Tibial artery (tissue), 4 donors: ENCODE data around the gene NNAT.

Experiments used
- DNase-seq, 2 donors: peaks; one replicate each; pipeline ENCODE4 v3.0.0-alpha.2; 2019
- H3K27ac ChIP-seq, 2 donors: fragments of 200-600 bp; sonication (generic) in 1 of 2; 1 replicate in 1 of 2; 2 replicates in 1 of 2; pipeline ENCODE4 v1.5.1; 2018 to 2019; ENCODE audit warnings: mild to moderate bottlenecking in 1 of 2
- H3K27me3 ChIP-seq, 2 donors: fragments of 200-600 bp; sonication (generic) in 1 of 2; one replicate each; pipeline versions ENCODE4 v1.5.1 to v1.6.0; 2016 to 2019
- H3K36me3 ChIP-seq, 3 donors: fragments of 200-600 bp; sonication (generic) in 2 of 3; one replicate each; pipeline ENCODE4 v1.5.1; 2016 to 2019; ENCODE audit warnings: mild to moderate bottlenecking in 2 of 3
- H3K4me1 ChIP-seq, 4 donors: fragments of 200-600 bp; sonication (generic) in 2 of 4; 1 replicate in 3 of 4; 2 replicates in 1 of 4; pipeline ENCODE4 v1.5.1; 2016 to 2019
- H3K4me3 ChIP-seq, 2 donors: fragments of 200-600 bp; sonication (generic) in 1 of 2; 1 replicate in 1 of 2; 2 replicates in 1 of 2; pipeline ENCODE4 v1.5.1; 2018 to 2019; ENCODE audit warnings: mild to moderate bottlenecking in 2 of 2
- H3K9me3 ChIP-seq, 3 donors: fragments of 200-600 bp; sonication (generic) in 1 of 3; one replicate each; pipeline ENCODE4 v1.5.1; 2016 to 2019
- intact Hi-C: fragments of 100-400 bp; cut with DNase I; formaldehyde crosslinking; loops from one replicate; pipeline ENCODE4 v1.15.0; 2023; ENCODE audit warnings: low total_unique reads
- TF ChIP-seq, protein P1 (sequence below), 2 experiments: fragments of 200-600 bp in 1 of 2; fragments of 450-650 bp in 1 of 2; IDR thresholded peaks; one replicate each; pipeline ENCODE4 v1.5.1; 2017 to 2019; ENCODE audit warnings: antibody characterized with exemption in 2 of 2, mild to moderate bottlenecking in 1 of 2, moderate library complexity in 1 of 2

The NNAT gene

GRCh38 chr20:37494796-37495195 is 26.3 kb upstream of the NNAT start:
- no peak for DNase-seq
- intact Hi-C loops, result no loop called here

GRCh38 chr20:37498066-37498665 is 22.9 kb upstream of the NNAT start:
- H3K9me3 ChIP-seq, result no peaks in the 10 kb centered on the region
- no peak overlapping the region for H3K27ac ChIP-seq
- DNase-seq, result no peak
- TF ChIP-seq, protein P1, sequence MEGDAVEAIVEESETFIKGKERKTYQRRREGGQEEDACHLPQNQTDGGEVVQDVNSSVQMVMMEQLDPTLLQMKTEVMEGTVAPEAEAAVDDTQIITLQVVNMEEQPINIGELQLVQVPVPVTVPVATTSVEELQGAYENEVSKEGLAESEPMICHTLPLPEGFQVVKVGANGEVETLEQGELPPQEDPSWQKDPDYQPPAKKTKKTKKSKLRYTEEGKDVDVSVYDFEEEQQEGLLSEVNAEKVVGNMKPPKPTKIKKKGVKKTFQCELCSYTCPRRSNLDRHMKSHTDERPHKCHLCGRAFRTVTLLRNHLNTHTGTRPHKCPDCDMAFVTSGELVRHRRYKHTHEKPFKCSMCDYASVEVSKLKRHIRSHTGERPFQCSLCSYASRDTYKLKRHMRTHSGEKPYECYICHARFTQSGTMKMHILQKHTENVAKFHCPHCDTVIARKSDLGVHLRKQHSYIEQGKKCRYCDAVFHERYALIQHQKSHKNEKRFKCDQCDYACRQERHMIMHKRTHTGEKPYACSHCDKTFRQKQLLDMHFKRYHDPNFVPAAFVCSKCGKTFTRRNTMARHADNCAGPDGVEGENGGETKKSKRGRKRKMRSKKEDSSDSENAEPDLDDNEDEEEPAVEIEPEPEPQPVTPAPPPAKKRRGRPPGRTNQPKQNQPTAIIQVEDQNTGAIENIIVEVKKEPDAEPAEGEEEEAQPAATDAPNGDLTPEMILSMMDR (IDR thresholded peaks at IDR 0.05), result no peak
- no peaks in the 10 kb centered on the region for H3K27me3 ChIP-seq
- H3K4me3 ChIP-seq, result no peak overlapping the region
- peaks cover 0 to 5% (median 3%) of the 10 kb centered on the region in 3 donors for H3K36me3 ChIP-seq
- intact Hi-C loops, result no loop called here
- no peaks in the 10 kb centered on the region for H3K4me1 ChIP-seq

More at GRCh38 chr20:37494796-37495195, 26.3 kb upstream of the NNAT start:
- Histone ChIP-seq H3K27me3 (peaks cover 0 to 3% of the 10 kb centered on the region in 2 donors), H3K36me3 (peaks cover 0 to 5% (median 3%) of the 10 kb centered on the region in 3 donors), H3K9me3 (no peaks in the 10 kb centered on the region), H3K27ac (no peak overlapping the region), H3K4me3 (no peak overlapping the region), H3K4me1 (no peaks in the 10 kb centered on the region)
- TF ChIP-seq, protein P1 (IDR thresholded peaks at IDR 0.05), result no peak

DNA sequence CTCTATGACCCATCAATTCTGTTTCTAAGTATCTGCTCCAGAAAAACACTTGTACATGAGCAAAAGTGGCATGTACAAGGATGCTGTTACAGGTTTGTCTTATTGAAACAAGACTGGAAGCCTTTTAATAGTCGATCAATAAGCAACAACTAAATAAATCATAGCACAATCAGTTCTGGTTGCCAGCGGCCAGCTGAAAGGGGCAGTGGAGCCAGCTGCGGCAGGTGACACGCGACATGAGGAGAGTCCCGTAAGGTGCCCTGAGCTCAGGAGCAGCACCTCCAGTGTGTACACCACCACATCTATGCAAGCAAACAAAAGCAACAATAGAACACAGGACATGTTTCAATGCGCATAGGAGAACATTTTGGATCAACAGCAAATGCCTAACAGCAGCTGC is 20.7 kb upstream of the NNAT start:
- no peaks in the 10 kb centered on the region for H3K9me3 ChIP-seq
- no peaks in the 10 kb centered on the region for H3K4me1 ChIP-seq
- TF ChIP-seq, protein P1 (IDR thresholded peaks at IDR 0.05), result no peak
- intact Hi-C loops, result no loop called here
- no peak overlapping the region for H3K27ac ChIP-seq
- H3K27me3 ChIP-seq, result no peaks in the 10 kb centered on the region
- no peak for DNase-seq
- no peak overlapping the region for H3K4me3 ChIP-seq
- peaks cover 0 to 1% (median 0%) of the 10 kb centered on the region in 3 donors for H3K36me3 ChIP-seq

DNA sequence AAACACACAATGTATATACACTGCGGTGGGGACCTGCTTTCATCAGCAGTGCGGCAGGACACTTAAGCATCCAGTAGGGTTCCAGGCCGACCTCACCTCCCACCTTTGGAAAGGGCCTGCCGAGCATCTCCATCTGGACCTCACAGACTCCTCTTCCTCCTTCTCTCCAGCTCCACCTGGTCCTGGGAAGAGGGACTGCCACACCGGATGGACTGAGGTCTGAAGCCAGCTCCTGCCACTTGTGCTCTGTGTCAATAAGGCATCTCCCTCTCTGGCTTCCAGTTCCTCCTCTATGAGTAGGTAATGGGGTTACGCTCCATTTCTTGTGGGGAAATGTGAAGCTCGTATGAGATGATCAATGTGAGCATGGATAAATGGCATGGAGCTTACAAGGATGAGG is 19.1 kb upstream of the NNAT start:
- H3K9me3 ChIP-seq, result no peaks in the 10 kb centered on the region
- H3K36me3 ChIP-seq, result no peaks in the 10 kb centered on the region
- no peaks in the 10 kb centered on the region for H3K27me3 ChIP-seq
- TF ChIP-seq, protein P1 (IDR thresholded peaks at IDR 0.05), result no peak
- intact Hi-C loops, result no loop called here
- H3K27ac ChIP-seq, result no peak overlapping the region
- H3K4me3 ChIP-seq, result no peak overlapping the region
- no peaks in the 10 kb centered on the region for H3K4me1 ChIP-seq
- DNase-seq, result no peak

DNA sequence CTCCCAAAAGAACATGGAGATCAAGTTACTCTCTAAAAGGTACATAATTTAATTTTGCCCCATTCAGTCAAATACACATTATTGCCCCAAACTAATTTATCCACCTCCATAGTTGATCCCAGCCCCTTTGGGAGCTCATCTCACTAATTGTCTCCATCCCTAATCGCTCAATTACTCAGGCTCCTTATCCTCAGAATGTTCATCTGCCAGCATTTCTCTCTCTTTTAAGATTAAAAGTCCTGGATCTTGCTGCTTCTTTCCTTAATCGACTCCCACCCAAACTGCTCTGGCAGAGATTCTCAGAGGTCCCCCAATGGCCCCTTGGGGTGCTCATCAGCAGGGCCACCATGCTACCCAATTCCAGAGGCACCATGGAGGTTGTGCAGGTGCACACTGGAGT is 18.4 kb upstream of the NNAT start:
- Histone ChIP-seq H3K4me1 (no peaks in the 10 kb centered on the region), H3K4me3 (no peak overlapping the region), H3K27ac (no peak overlapping the region), H3K36me3 (no peaks in the 10 kb centered on the region), H3K9me3 (no peaks in the 10 kb centered on the region), H3K27me3 (no peaks in the 10 kb centered on the region)
- TF ChIP-seq, protein P1 (IDR thresholded peaks at IDR 0.05), result no peak
- intact Hi-C loops, result no loop called here
- no peak for DNase-seq
